Right atrium auricular region (tissue), 2 donors: ENCODE data around the gene FAAP100. TPM values are rescaled to one million over a fixed set of nuclear protein-coding genes. Genes with fewer than 3 reads are reported as not detected.

Experiments used
- DNase-seq: peaks from one replicate; pipeline ENCODE4 v3.0.0-alpha.2; 2019; ENCODE audit warnings: low spot score
- H3K27ac ChIP-seq, 2 donors: fragments of 200-600 bp; sonication (generic); 1 replicate in 1 of 2; 2 replicates in 1 of 2; pipeline ENCODE4 v1.5.1; 2016 to 2019
- H3K27me3 ChIP-seq, 2 donors: fragments of 200-600 bp; sonication (generic); one replicate each; pipeline versions ENCODE4 v1.5.1 to v1.6.0; 2017 to 2019
- H3K36me3 ChIP-seq: fragments of 200-600 bp; sonication (generic); one replicate; pipeline ENCODE4 v1.5.1; 2016
- H3K4me1 ChIP-seq, 2 donors: fragments of 200-600 bp; sonication (generic); one replicate each; pipeline versions ENCODE4 v1.5.1 to v1.6.0; 2017 to 2019
- H3K4me3 ChIP-seq, 2 donors: fragments of 200-600 bp; sonication (generic); 1 replicate in 1 of 2; 2 replicates in 1 of 2; pipeline ENCODE4 v1.5.1; 2017 to 2019; ENCODE audit warnings: mild to moderate bottlenecking in 1 of 2, moderate library complexity in 1 of 2
- H3K9me3 ChIP-seq, 2 donors: fragments of 200-600 bp; sonication (generic); one replicate each; pipeline ENCODE4 v1.5.1; 2019
- CTCF ChIP-seq, 2 donors: fragments of 200-600 bp; sonication (generic); IDR thresholded peaks; one replicate each; pipeline ENCODE4 v1.5.1; 2019; ENCODE audit warnings: antibody characterized with exemption in 2 of 2
- total RNA-seq, 2 donors: library from RNA; depleted of rRNA; stranded (reverse); fragments of >200 nt; gene quantifications; one replicate each; pipeline ENCODE4 v1.1.0, GENCODE V29; 2016

The FAAP100 gene
- total RNA-seq, 2 donors from 2014 or later = 12.8 to 13.7 TPM

GRCh38 chr17:81500047-81500446 lies 52.1 kb downstream of the FAAP100 start:
- no peak for TF ChIP-seq CTCF (IDR thresholded peaks at IDR 0.05)
- no peak overlapping the region for H3K27ac ChIP-seq
- no peak overlapping the region for H3K4me3 ChIP-seq
- H3K27me3 ChIP-seq = no peaks in the 10 kb centered on the region
- no peaks in the 10 kb centered on the region for H3K4me1 ChIP-seq
- no peaks in the 10 kb centered on the region for H3K9me3 ChIP-seq
- no peaks in the 10 kb centered on the region for H3K36me3 ChIP-seq
- DNase-seq = no peak

GRCh38 chr17:81499601-81499970 lies 52.6 kb downstream of the FAAP100 start:
- no peak for TF ChIP-seq CTCF (IDR thresholded peaks at IDR 0.05)
- Histone ChIP-seq H3K4me3 (no peak overlapping the region), H3K4me1 (no peaks in the 10 kb centered on the region), H3K9me3 (no peaks in the 10 kb centered on the region), H3K27me3 (no peaks in the 10 kb centered on the region), H3K27ac (no peak overlapping the region), H3K36me3 (no peaks in the 10 kb centered on the region)
- DNase-seq = no peak

GRCh38 chr17:81498953-81499600 lies 53.1 kb downstream of the FAAP100 start:
- no peak for TF ChIP-seq CTCF (IDR thresholded peaks at IDR 0.05)
- no peak overlapping the region for H3K4me3 ChIP-seq
- H3K9me3 ChIP-seq = no peaks in the 10 kb centered on the region
- no peaks in the 10 kb centered on the region for H3K4me1 ChIP-seq
- no peaks in the 10 kb centered on the region for H3K27me3 ChIP-seq
- no peaks in the 10 kb centered on the region for H3K36me3 ChIP-seq
- no peak overlapping the region for H3K27ac ChIP-seq
- no peak for DNase-seq

GRCh38 chr17:81494626-81495377 lies 57.4 kb downstream of the FAAP100 start:
- Histone ChIP-seq H3K4me1 (peaks cover 0 to 3% of the 10 kb centered on the region in 2 donors), H3K9me3 (no peaks in the 10 kb centered on the region), H3K36me3 (no peaks in the 10 kb centered on the region), H3K27ac (no peak overlapping the region), H3K27me3 (no peaks in the 10 kb centered on the region), H3K4me3 (no peak overlapping the region)
- TF ChIP-seq CTCF (IDR thresholded peaks at IDR 0.05) = no peak
- DNase-seq = no peak

GRCh38 chr17:81493198-81494038 lies 58.7 kb downstream of the FAAP100 start:
- H3K4me3 ChIP-seq = no peak overlapping the region
- no peaks in the 10 kb centered on the region for H3K27me3 ChIP-seq
- no peak for TF ChIP-seq CTCF (IDR thresholded peaks at IDR 0.05)
- H3K9me3 ChIP-seq = no peaks in the 10 kb centered on the region
- H3K27ac ChIP-seq = no peak overlapping the region
- H3K36me3 ChIP-seq = no peaks in the 10 kb centered on the region
- H3K4me1 ChIP-seq = peaks cover 0 to 16% of the 10 kb centered on the region in 2 donors
- DNase-seq = no peak
